Activated CD4-positive, alpha-beta T cell treated with anti-CD3 and anti-CD28 coated beads, Interleukin-2, amount 50 U/mL, for 48 hours (primary cell): Measurements from ENCODE around the gene MAP3K14.
"Not testable (repeated sequence)": the region's sequence is repeated elsewhere in the genome, so short reads cannot be mapped to it uniquely, and the experiment has no call there.

Source experiments
- DNase-seq, 2 experiments: peaks; one replicate each; pipeline ENCODE4 v3.0.0-alpha.2; 2020

MAP3K14 gene

GRCh38 chr17:45253879-45254278 lies 62.9 kb downstream of the MAP3K14 start:
- no peak for DNase-seq

GRCh38 chr17:45253237-45253636 lies 63.6 kb downstream of the MAP3K14 start:
- DNase-seq = not testable (repeated sequence)

DNA sequence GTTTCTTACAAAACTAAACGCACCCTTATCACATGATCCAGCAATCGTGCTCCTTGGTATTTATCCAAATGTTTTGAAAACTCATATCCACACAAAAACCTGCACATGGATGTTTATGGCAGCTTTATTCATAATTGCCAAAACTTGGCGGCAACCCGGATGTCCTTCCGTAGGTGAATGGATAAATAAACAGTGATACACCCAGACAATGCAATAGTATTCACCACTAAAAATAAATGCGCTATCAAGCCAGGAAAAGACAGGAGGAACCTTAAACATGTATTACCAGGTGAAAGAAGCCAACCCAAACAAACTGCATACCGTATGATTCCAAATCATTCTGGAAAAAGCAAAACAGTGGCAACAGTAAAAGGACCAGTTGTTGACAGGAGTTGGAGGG lies 64.9 kb downstream of the MAP3K14 start:
- no peak for DNase-seq

DNA sequence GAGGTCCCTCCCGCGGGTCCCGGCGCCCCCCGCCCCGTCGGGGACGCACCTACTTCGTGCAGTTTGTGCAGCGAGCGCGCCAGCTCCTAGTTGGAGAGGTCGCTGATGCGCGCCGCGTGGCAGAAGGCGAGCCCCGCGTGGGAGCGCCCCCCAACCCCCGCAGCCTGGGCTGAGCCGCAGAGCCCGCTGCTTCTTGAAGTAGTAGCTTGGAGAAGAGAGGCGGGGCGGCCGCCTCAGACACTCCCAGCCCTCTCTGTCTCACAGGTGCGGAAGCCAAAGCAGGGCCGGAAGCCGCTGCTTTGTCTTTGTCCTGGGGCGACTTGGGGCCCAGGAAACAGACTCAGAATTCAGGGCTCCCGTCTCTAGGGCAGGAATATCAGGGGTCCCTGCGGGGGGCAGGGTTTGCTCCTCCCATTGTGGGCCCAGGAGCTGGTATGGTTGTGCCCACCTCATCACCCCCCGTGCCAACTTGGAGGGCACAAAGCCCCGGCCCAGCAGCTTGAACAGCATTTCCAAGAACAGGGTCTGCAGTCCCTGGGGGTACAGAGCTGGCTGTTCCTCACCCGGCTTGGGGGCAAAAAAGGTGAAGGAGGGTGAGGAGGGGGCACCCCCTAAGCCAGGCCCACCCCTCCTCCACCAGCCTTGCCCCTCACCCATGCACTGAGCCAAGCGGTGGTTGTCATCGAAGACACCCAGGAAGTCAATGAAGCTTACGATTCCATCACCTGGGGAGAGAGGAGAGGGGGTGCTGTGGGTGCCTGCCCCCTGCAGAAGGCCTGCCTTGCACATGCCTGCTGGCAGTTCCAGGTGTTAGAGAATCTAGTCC lies 68.5 kb downstream of the MAP3K14 start:
- DNase-seq = peak; percentile 76 to 79

- DNase-seq = peak; percentile 99
These were observed 69.2 kb downstream of the MAP3K14 start for GRCh38 chr17:45247429-45248131.

GRCh38 chr17:45246861-45247428 lies 69.9 kb downstream of the MAP3K14 start:
- DNase-seq = peak in 1 of 2 experiments; percentile 28

DNA sequence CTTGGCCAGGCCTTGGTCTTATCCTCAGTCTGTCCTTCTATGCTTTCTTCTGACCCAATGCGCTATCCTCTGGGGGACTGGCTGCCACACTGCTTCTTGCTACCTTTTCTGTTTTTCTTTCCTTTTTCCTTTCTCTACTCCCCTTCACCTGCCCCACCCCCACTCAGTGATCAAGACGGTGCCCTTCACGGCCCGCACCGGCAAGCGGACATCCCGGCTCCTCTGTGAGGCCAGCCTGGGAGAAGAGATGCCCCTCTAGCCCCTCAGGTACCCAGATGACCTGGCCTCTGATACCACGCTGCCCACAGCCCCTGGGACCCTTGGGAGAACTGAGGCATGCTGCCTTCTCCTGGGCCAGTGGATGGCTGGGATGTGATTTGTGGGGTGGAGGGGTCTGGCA lies 70.5 kb downstream of the MAP3K14 start:
- no peak for DNase-seq

DNA sequence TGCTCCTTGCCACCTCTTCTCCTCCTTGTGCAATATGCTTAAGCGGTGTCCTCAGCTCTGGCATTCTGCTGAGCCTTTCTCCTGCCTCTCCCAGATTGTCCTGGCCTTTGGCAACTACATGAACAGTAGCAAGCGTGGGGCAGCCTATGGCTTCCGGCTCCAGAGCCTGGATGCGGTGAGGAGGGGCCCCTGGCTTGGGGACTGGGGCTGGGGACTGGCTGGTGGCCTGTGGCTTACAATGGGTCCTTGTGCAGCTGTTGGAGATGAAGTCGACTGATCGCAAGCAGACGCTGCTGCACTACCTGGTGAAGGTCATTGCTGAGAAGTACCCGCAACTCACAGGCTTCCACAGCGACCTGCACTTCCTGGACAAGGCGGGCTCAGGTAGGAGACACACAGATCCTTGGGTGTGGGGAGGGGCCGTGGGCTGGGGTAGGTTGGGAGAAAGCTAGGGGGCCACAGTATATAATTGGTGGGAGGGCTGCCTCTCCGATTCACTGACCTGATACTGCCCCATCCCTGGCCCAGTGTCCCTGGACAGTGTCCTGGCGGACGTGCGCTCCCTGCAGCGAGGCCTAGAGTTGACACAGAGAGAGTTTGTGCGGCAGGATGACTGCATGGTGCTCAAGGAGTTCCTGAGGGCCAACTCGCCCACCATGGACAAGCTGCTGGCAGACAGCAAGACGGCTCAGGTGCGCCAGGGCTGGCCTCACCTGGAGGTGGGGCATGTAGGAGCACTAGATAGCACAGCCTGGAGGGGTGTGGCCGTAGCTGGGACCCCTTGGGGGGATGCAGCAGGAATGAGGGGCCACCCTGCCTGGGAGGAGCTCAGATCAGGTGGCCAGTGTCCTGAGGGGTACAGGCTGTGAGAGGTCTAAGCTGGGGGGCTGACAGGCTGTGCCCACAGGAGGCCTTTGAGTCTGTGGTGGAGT lies 71.8 kb downstream of the MAP3K14 start:
- DNase-seq = no peak

DNA sequence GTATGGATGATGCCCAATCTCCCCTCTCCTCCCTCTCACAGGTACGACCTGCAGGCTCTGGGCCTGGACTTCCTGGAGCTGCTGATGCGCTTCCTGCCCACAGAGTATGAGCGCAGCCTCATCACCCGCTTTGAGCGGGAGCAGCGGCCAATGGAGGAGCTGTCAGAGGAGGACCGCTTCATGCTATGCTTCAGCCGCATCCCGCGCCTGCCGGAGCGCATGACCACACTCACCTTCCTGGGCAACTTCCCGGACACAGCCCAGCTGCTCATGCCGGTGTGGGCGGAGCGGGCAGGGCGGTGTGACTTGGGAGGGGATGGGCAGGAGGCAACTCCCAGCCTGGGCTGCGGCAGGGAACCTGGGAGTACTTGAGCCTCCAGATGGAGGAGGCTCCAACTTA lies 73.1 kb downstream of the MAP3K14 start:
- DNase-seq = no peak

DNA sequence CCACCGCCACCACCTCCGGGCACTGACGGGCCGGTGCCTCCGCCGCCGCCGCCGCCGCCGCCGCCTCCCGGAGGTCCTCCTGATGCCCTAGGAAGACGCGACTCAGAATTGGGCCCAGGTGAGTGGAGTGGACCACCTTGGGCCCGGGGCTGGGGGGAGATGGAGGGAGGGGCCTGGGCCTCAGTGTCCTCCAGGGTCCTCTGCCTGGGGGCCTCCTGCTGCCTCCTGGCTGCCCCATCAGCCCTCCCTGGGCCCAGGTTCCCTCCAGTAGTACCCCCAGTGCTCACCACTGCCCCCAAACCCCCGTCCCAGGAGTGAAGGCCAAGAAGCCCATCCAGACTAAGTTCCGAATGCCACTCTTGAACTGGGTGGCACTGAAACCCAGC lies 74.8 kb downstream of the MAP3K14 start:
- DNase-seq = no peak

- DNase-seq = no peak
These were observed 75.3 kb downstream of the MAP3K14 start for GRCh38 chr17:45241328-45242028.

DNA sequence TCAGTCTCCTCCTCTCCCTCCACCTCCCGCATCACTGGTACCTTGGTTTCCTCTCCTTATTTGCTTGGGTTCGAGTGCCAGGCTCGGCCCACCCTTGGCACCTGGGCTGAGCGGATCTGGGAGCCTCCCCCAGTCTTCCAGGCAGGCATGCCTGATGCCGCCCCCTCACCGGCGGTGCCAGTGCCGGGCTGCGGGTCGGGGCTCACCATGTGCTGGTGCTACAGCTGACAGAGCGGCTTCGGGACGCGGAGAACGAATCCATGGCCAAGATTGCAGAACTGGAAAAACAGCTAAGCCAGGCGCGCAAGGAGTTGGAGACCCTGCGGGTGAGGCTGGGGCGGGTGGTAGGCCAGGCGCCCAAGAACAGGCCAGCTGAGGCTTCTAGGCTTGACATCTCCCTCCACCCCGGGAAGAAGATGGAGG lies 75.9 kb downstream of the MAP3K14 start:
- no peak for DNase-seq

DNA sequence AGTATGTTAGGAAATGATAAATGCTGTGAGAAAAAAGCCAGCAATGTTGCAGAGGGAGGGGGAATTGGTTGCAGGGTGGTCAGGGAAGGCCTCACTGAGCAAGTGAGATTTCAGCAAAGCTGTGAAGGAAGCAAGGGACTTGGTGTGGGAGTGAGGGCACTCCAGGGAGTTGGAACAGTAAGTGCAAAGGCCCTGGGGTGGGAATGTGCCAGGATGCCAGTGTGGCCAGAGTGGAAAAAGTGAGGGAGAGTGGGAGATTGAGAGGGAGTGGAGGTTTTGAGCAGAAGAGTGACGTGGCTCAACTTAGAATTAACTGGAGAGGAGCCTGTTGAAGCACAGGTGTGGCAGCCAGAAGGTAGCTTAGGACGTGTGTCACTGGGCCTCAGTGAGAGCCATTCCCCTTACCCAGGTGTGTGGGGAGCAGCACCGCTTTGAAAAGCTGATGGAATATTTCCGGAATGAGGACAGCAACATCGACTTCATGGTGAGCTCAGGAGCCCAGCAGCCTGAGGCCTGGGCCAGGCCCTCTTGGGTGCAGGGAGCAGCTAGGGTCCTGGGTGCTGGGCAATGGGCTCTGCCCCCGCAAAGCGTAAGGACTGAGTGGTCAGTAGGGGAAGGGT lies 78.6 kb downstream of the MAP3K14 start:
- DNase-seq = no peak

- DNase-seq = no peak
These were observed 79.1 kb downstream of the MAP3K14 start for GRCh38 chr17:45237686-45238085.

DNA sequence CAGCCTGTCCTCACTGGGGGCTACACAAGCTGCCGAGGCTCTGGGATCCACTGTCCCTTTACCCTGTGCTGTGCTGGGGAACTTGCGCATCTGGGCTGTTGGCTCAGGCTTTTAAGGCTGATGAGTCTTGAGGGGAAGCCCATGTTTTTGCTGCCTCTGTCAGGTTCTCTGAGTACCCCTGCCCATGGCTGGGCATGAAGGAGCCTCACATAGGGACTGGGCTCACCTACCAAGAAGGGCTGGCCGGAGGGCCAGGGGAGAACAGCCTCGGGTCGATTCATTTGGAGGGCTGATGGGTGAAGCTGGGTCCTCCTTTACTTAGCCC lies 80.6 kb downstream of the MAP3K14 start:
- no peak for DNase-seq

GRCh38 chr17:45235416-45236281 lies 81.2 kb downstream of the MAP3K14 start:
- DNase-seq = peak; percentile 86 to 87

- peak; percentile 47 to 54 for DNase-seq
These were observed 82.0 kb downstream of the MAP3K14 start for GRCh38 chr17:45234641-45235415.

DNA sequence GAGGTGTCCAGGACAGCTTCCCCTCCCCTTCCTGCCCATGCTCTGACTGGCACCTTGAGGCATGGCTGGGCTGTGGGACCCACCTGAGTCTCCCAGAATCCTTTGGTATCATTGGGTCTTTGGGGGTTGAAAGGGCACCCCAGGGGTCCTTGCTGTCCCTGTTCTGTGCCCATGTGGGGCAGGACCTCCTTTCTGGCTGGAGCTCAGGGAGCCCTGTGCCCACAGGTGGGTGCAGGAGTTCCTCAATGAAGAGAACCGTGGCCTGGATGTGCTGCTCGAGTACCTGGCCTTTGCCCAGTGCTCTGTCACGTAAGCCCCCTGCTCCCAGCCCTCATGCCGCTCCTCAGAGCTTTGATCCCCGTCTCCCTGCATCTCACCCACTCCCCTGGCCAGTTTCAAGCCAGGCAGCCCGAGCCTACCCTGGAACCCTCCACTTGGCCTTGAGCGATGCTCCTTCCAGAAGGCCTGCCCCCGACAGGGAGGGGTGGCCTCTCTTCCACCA lies 83.3 kb downstream of the MAP3K14 start:
- no peak for DNase-seq

DNA sequence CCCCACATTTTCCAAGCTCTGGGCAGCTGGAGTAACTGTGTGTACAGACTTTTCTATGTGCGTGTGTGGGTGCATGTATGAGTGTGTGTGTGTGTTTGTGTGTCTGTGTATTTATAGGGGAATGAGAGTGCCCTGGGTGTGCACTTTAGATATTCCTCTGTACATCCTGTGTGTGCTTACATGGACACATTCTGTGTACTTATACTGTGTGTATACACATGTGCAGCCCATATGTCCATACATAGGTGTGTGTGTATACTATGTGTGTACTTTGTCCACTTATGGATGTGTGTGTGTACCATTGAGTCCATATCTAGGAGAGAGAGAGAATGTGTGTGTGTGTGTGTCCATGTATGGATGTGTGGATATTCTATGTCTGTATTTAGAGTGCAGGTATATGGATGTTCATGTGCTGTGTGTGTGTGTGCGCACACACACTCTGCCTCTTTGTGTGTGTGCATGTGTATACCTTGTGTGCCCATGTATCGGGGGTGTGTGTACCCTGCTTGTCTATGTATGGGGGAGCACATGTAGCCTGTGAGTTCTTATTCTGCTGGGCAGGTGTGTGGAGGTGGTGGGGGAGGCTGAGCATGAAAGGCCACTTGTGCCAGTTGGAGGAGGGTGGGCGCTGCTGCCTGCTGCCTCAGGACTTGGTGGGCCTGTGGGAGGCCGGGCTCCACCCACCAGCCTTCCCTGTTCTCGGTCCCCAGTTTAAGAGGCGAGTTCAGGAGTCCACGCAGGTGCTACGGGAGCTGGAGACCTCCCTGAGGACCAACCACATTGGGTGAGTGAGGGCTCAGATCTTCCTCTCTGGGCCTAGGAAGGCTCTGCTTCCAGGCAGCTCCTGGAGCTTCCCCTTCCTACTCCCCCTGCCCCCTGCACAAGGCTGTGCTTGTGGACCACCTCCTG lies 84.1 kb downstream of the MAP3K14 start:
- no peak for DNase-seq
